GM15510 (cell line): ENCODE measurements around the gene ENPEP.

Experiments used
- POLR2A ChIP-seq: IDR thresholded peaks from 3 replicates; pipeline ENCODE4 v1.6.1; 2011; ENCODE audit warnings: borderline replicate concordance; ENCODE audit not compliant: insufficient read length; ENCODE audit errors: extremely low read depth

ENPEP gene

GRCh38 chr4:110553197-110553596 lies 77.2 kb downstream of the ENPEP start:
- no peak for TF ChIP-seq POLR2A

DNA sequence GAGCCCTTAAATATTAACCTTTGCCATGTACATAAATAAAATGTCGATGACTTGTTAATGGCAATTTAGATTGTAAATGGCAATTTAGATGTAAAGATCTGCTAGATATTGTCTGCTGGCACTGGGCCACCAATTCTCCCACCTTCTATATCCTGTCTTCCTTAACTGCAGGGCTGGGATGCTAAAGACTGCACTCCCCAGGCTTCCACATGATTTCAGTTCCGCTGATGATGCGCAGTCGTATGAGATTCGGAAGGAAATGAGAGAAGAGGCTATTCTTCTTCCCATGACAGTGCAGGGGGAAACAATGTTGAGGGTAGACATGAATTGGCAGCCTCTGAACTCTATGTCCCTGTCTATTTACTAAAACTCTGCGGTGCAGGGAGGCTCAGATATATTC lies 91.3 kb downstream of the ENPEP start:
- no peak for TF ChIP-seq POLR2A

DNA sequence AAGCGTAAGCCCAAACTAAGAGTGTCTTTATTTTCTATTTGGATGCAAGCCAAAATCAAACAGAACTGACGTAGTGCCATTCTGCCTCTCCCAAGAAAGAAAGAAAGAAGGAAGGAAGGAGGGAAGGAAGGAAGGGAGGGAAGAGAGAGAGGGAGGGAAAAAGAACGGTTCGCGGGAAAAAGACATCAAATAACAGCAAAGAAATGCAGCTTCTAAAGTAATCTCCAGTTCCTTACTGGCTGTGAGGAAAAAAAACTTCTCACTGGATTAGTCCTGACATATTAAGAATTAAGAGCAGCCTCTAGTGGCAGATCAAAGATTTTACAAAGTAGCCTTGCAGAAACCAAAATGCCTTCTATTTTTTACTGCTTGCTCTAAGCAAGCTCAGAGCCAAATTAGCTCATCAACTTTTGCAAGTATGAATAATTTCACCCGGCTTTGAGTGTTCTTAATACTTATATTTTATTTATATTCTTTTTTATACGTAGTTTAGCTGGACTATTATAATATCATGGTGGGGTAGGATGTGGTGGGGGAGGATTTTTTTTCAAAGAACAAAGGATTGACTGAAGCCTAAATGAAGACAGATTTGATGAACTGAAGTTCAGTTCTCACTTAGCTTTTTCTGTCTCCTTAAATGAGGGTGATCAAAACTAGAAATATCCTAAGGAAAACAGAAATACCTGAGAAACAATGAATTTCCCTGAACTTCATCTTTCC lies 110.3 kb downstream of the ENPEP start:
- no peak for TF ChIP-seq POLR2A

DNA sequence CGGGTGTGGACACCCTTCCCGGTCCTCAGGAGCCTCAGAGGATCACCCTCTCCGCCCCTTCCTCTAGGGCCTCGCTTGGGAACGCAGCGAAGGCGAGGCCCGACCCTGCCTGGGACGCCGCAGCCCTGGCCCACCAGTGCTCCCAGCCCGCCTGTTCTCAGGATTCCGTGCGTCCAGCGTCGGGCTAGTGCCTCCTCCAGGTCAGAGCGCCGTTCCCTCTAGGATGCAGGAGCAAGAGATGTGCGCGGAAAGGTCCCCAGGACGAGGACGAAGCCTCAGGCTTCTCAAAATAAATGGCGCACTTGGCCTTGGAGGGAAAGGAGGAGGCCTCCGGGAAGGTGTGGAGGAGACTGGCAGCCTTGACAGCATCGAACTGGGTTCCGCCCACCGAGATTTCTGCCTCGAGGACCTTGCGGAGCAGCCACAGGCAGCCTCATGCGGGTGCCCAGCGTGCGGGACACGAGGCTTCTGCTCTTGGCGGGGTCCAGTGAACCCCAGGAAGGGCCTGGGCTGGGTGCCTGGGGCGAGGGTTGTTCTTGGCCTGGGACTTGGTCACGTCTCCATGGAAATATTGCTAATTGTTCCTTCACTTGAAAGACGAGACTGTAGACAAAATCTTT lies 111.8 kb downstream of the ENPEP start:
- TF ChIP-seq POLR2A = no peak

- TF ChIP-seq POLR2A = no peak
Observed at GRCh38 chr4:110589297-110589696, 113.3 kb downstream of the ENPEP start.

DNA sequence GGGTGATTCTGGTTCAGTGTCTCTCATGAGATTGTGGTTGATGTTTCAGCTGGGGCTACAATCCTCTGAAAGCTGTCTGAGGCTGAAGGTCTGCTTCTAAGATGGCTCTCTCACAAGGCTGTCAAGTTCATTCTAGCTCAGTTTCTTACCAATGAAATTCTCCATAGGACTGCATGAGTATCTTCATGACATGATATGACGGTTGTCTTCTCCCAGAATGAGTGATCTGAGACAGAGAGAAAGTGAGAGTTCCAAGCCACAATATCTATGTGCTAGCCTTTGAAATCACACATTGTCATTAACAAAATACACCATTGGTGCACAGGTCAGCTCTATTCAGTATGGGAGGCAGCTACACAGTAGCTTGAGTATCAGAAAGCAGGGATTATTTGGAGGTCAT lies 119.6 kb downstream of the ENPEP start:
- no peak for TF ChIP-seq POLR2A

- TF ChIP-seq POLR2A = no peak
Observed at GRCh38 chr4:110596431-110596830, 120.5 kb downstream of the ENPEP start.

DNA sequence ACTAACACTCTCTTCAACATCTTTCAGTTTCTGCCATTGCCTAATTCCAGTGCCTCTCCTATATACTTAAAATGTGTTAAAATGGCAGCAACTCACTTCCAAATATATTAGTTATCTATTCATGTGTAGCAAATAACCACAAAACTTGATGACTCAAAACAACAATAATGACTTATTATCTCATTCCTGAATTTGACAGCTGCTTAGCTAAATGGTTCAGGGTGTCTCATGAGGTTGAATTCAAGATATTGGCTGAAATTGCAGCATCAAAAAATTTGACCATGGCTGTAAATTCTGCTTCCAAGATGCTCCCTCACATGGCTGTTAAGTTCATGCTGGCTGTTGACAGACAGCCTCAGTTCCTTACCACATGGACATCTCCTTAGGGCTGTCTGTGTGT lies 121.6 kb downstream of the ENPEP start:
- TF ChIP-seq POLR2A = no peak

DNA sequence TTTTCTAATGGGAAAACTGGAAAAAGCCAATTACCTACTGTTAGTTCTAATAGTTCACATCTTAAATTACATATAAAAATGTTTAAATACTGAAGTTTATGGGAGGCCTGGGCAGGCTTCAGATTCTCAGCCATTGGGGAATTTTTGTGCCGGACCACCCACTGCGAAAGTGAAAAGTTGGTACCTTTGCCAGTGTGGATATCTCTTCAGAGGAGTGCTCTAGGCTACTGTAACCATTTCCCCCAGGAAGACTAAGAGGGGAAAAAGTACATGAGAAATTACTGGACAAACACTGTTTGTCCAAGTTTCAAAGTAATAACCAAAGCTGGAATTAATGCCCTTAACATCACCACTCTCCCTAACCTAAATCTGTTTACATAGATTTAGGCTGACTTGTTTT lies 126.1 kb downstream of the ENPEP start:
- no peak for TF ChIP-seq POLR2A

DNA sequence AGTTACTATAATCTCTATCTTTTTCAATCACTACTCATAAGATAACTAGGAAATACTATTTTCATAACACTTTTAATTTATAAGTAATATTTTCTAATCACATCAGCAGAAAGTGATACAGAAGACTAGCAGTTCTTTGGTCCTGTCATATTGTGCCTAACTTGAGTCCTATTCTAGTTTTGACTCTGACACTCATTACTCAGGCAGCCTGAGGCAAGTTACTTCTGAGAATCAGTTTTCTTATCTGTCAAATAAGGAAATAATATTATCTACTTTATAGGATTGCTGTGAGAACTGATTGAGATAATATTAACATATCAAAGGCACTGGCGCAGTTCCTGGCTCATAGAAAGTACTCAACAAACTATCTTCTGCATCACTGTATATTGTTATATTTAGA lies 129.1 kb downstream of the ENPEP start:
- no peak for TF ChIP-seq POLR2A

- TF ChIP-seq POLR2A = no peak
Observed at GRCh38 chr4:110609044-110609750, 133.2 kb downstream of the ENPEP start.

- TF ChIP-seq POLR2A = no peak
Observed at GRCh38 chr4:110610620-110610939, 134.6 kb downstream of the ENPEP start.

GRCh38 chr4:110610940-110611831 lies 135.2 kb downstream of the ENPEP start:
- TF ChIP-seq POLR2A = no peak

DNA sequence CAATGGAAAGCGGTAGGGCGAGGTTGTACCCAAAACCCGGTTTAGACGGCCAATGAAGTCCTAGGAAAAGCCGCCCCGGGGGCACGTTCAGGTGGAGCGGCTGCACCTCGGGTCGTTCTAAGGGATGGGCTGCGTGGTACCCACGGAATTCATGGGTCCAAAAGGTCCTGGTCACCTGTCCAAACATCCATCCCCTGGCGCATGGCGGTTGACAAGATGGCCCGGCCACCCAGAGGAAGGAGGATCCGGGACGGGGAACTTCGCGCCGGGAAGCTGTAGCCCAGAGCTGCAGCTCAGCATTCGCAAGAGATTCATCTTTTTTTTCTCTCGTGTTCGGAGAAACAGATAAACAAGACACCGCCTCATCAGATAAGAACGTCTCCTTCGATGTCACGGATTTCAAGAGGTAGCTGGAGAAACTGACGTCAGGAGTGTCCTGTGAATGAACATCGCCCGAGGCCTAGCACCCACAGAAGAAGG lies 136.1 kb downstream of the ENPEP start:
- no peak for TF ChIP-seq POLR2A
